GM12891 (cell line): ENCODE results near the gene OSBPL5.

Experiments
- POLR2A ChIP-seq: IDR thresholded peaks from 2 replicates; pipeline ENCODE4 v1.6.1; 2011; ENCODE audit warnings: low read depth, low read length, control low read depth
- POLR2AphosphoS5 ChIP-seq: IDR thresholded peaks from 2 replicates; pipeline ENCODE4 v1.6.1; 2011; ENCODE audit warnings: low read depth, low read length, control low read depth
- TAF1 ChIP-seq: IDR thresholded peaks from 2 replicates; pipeline ENCODE4 v1.6.1; 2011; ENCODE audit warnings: low read depth, low read length, control low read depth

DNA sequence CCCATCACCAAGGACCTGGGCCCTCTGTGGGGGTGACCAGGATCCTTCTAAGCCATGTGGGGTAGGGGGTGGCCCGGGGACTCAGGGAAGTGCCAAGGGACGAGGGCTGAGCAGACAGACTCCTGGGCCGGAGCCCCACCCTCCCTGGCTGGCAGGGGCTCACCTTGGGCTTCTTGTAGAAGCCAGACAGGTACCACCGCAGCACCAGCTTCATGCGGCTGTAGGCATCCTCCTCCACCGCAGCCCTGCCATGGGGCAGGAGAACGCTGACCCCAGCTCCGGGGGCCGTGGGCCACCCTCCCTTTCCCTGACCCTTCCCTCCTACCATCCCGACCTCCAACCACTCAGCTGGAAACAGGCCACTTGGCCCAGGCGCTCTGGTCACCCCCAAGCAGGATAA is 62.0 kb downstream of the OSBPL5 start:
- TF ChIP-seq POLR2AphosphoS5: no peak
- TF ChIP-seq TAF1: no peak
- no peak for TF ChIP-seq POLR2A
